H1 (cell line): Measurements from ENCODE around the gene TMEM128. TPM values are rescaled to one million over a fixed set of nuclear protein-coding genes. Genes with fewer than 3 reads are reported as not detected.

ENCODE experiments used
- CTCF ChIA-PET: fragments of 300-600 bp; sonication (Branson Sonifier 250); formaldehyde crosslinking; loops from one replicate; lab custom pipeline; 2021; ENCODE audit not compliant: partially characterized antibody; lab: Charles Lee
- POLR2A ChIA-PET: fragments of 300-600 bp; sonication (Branson Sonifier 250); formaldehyde crosslinking; loops from one replicate; lab custom pipeline; 2021; ENCODE audit warnings: inconsistent platforms; ENCODE audit not compliant: partially characterized antibody; lab: Charles Lee
- DNase-seq, 2 experiments: peaks; one replicate each; pipeline versions ENCODE4 v3.0.0 to v3.0.0-alpha.2; 2010 to 2022; ENCODE audit warnings: low spot score in 2 of 2, low read depth in 1 of 2, mixed read lengths in 1 of 2
- FAIRE-seq: peaks from 2 replicates; lab custom pipeline; 2011; peaks lifted over from hg19 to GRCh38; lab: Jason Lieb, UNC
- H2AFZ ChIP-seq: 2 replicates; pipeline ENCODE4 v1.8.1; 2012; ENCODE audit warnings: low read length, inconsistent platforms
- H2AK5ac ChIP-seq: 2 replicates; pipeline ENCODE4 v1.6.1; 2013; ENCODE audit warnings: low read depth, low read length
- H2BK120ac ChIP-seq: replicated peaks from 2 replicates; pipeline ENCODE3; 2013; ENCODE audit warnings: low read depth, low read length, inconsistent platforms
- H2BK12ac ChIP-seq: 2 replicates; pipeline ENCODE4 v1.6.1; 2013; ENCODE audit warnings: low read depth, low read length
- H2BK15ac ChIP-seq: 2 replicates; pipeline ENCODE4 v1.6.1; 2013; ENCODE audit warnings: low read length
- H2BK20ac ChIP-seq: 2 replicates; pipeline ENCODE4 v1.6.1; 2013; ENCODE audit warnings: low read length
- H2BK5ac ChIP-seq: 2 replicates; pipeline ENCODE4 v1.6.1; 2013; ENCODE audit warnings: low read depth, low read length
- H3K14ac ChIP-seq: 2 replicates; pipeline ENCODE4 v1.6.1; 2013; ENCODE audit warnings: inconsistent platforms; ENCODE audit not compliant: insufficient read length
- H3K18ac ChIP-seq: 2 replicates; pipeline ENCODE4 v1.6.1; 2013; ENCODE audit warnings: low read length; ENCODE audit errors: extremely low read depth
- H3K23ac ChIP-seq: 2 replicates; pipeline ENCODE4 v1.6.1; 2013; ENCODE audit warnings: inconsistent platforms; ENCODE audit not compliant: insufficient read length
- H3K23me2 ChIP-seq: 2 replicates; pipeline ENCODE4 v1.6.1; 2013; ENCODE audit warnings: low read depth, low read length
- H3K27ac ChIP-seq: 2 replicates; pipeline ENCODE4 v1.6.1; 2011; ENCODE audit warnings: low read depth, low read length, inconsistent platforms
- H3K27me3 ChIP-seq, 4 experiments: replicated peaks in 1 of 4; 1 replicate in 1 of 4; 2 replicates in 3 of 4; pipeline versions ENCODE4 v1.6.1 to v1.8.1; 2011 to 2013; ENCODE audit warnings: low read length in 3 of 4, mild to moderate bottlenecking in 3 of 4, inconsistent platforms in 2 of 4, mixed read lengths in 2 of 4, moderate library complexity in 1 of 4; ENCODE audit not compliant: control insufficient read depth in 3 of 4, insufficient read depth in 3 of 4; ENCODE audit errors: extremely low read depth in 1 of 4
- H3K36me3 ChIP-seq, 4 experiments: 2 replicates each; pipeline versions ENCODE4 v1.6.1 to v1.8.1; 2011 to 2013; ENCODE audit warnings: mild to moderate bottlenecking in 4 of 4, low read length in 3 of 4, moderate library complexity in 2 of 4, control low read depth in 1 of 4, inconsistent platforms in 1 of 4; ENCODE audit not compliant: insufficient read depth in 4 of 4, control insufficient read depth in 2 of 4
- H3K4ac ChIP-seq: replicated peaks from 2 replicates; pipeline ENCODE3; 2013; ENCODE audit warnings: low read length, low read depth, mixed read lengths, inconsistent platforms; ENCODE audit not compliant: insufficient read length
- H3K4me1 ChIP-seq, 4 experiments: replicated peaks in 1 of 4; 1 replicate in 1 of 4; 2 replicates in 3 of 4; pipeline versions ENCODE4 v1.6.1 to v1.8.1; 2011 to 2013; ENCODE audit warnings: low read length in 3 of 4, inconsistent platforms in 2 of 4, mixed read lengths in 1 of 4; ENCODE audit not compliant: insufficient read depth in 4 of 4, control insufficient read depth in 3 of 4
- H3K4me2 ChIP-seq, 2 experiments: 2 replicates each; pipeline versions ENCODE4 v1.6.1 to v1.8.1; 2011 to 2013; ENCODE audit warnings: low read depth in 2 of 2, low read length in 2 of 2, control low read depth in 1 of 2, inconsistent platforms in 1 of 2, mild to moderate bottlenecking in 1 of 2; ENCODE audit not compliant: insufficient read depth in 1 of 2
- H3K4me3 ChIP-seq, 4 experiments: fragments of 200-600, 300-600 bp in 1 of 4; sonication (generic), shearing (Covaris generic), sonication (Bioruptor Twin) in 1 of 4; 2 replicates each; pipeline versions ENCODE4 v1.5.1 to v1.8.1; 2011 to 2016; ENCODE audit warnings: low read length in 4 of 4, low read depth in 3 of 4, control low read depth in 2 of 4, inconsistent platforms in 2 of 4, mild to moderate bottlenecking in 2 of 4, mixed read lengths in 1 of 4, moderate library complexity in 1 of 4; ENCODE audit not compliant: insufficient read depth in 2 of 4; ENCODE audit errors: extremely low read depth in 1 of 4
- H3K56ac ChIP-seq: replicated peaks from 2 replicates; pipeline ENCODE3; 2013; ENCODE audit warnings: low read depth, mild to moderate bottlenecking, mixed read lengths, low read length, inconsistent platforms; ENCODE audit not compliant: insufficient read length
- H3K79me1 ChIP-seq: 2 replicates; pipeline ENCODE4 v1.6.1; 2013; ENCODE audit warnings: low read depth, low read length, control low read depth
- H3K79me2 ChIP-seq, 2 experiments: 2 replicates each; pipeline versions ENCODE4 v1.6.1 to v1.8.1; 2012 to 2013; ENCODE audit warnings: low read length in 2 of 2, mild to moderate bottlenecking in 2 of 2, inconsistent platforms in 1 of 2; ENCODE audit not compliant: insufficient read depth in 2 of 2, control insufficient read depth in 1 of 2
- H3K9ac ChIP-seq, 4 experiments: replicated peaks in 1 of 4; 1 replicate in 1 of 4; 2 replicates in 3 of 4; pipeline versions ENCODE4 v1.6.1 to v1.8.1; 2011 to 2013; ENCODE audit warnings: low read depth in 3 of 4, low read length in 3 of 4, control low read depth in 2 of 4, mild to moderate bottlenecking in 2 of 4, moderate library complexity in 2 of 4, inconsistent platforms in 1 of 4; ENCODE audit errors: extremely low read depth in 1 of 4
- H3K9me3 ChIP-seq, 2 experiments: 2 replicates each; pipeline versions ENCODE4 v1.6.1 to v1.8.1; 2012 to 2013; ENCODE audit warnings: mild to moderate bottlenecking in 2 of 2, moderate library complexity in 2 of 2, control low read depth in 1 of 2, inconsistent platforms in 1 of 2, low read depth in 1 of 2, low read length in 1 of 2, mixed read lengths in 1 of 2; ENCODE audit not compliant: insufficient read depth in 2 of 2
- H4K20me1 ChIP-seq, 2 experiments: replicated peaks in 1 of 2; 2 replicates each; pipeline versions ENCODE3 to v1.8.1; 2011 to 2013; ENCODE audit warnings: inconsistent platforms in 2 of 2, low read length in 2 of 2, mild to moderate bottlenecking in 1 of 2; ENCODE audit not compliant: insufficient read depth in 2 of 2, control insufficient read depth in 1 of 2
- H4K5ac ChIP-seq: 2 replicates; pipeline ENCODE4 v1.6.1; 2013; ENCODE audit warnings: low read length, low read depth, mixed read lengths, inconsistent platforms; ENCODE audit not compliant: insufficient read length
- H4K8ac ChIP-seq: 2 replicates; pipeline ENCODE4 v1.8.0; 2013; ENCODE audit warnings: mild to moderate bottlenecking, moderate library complexity, low read length, inconsistent platforms; ENCODE audit not compliant: insufficient read depth; ENCODE audit errors: extremely low read depth
- H4K91ac ChIP-seq: replicated peaks from 2 replicates; pipeline ENCODE3; 2013; ENCODE audit warnings: low read length, mixed read lengths, inconsistent platforms; ENCODE audit not compliant: insufficient read length
- whole genome bisulfite sequencing, 2 experiments: shearing (Covaris generic) in 1 of 2; methylation state at CpG; one replicate each; pipeline versions ENCODE4 v1.1.6 to v1.1.7; 2013 to 2015; ENCODE audit warnings: low lambda C conversion rate in 2 of 2, mixed read lengths in 2 of 2, inconsistent platforms in 1 of 2, low coverage in 1 of 2, missing lambda C conversion rate in 1 of 2; ENCODE audit not compliant: insufficient replicate concordance in 2 of 2, insufficient coverage in 1 of 2, insufficient read length in 1 of 2; ENCODE audit errors: extremely low coverage in 1 of 2, missing lambda C conversion rate in 1 of 2; 5-methylcytosine and 5-hydroxymethylcytosine counted together
- polyA plus RNA-seq, 7 experiments: library from polyadenylated mRNA; depleted of rRNA in 3 of 7; stranded (reverse) in 5 of 7; unstranded in 2 of 7; fragments of >200 nt in 5 of 7; fragments of 200-250 nt in 2 of 7; gene quantifications; 1 replicate in 5 of 7; 2 replicates in 1 of 7; 4 replicates in 1 of 7; pipeline versions ENCODE4 v1.2.1 to v1.2.3, GENCODE V29; 2011 to 2013; ENCODE audit warnings: missing spikeins in 2 of 7, mixed read lengths in 2 of 7
- total RNA-seq: library from RNA; stranded (reverse); fragmentation: NEBNext Ultra II Directional; extraction: Animal tissue kit (Norgen Biotek cat#: 25700); gene quantifications from 2 replicates; pipeline ENCODE4 v1.2.1, GENCODE V29; 2021
- TF ChIP-seq, protein P1 (sequence below): IDR thresholded peaks from 2 replicates; pipeline ENCODE4 v1.6.1; 2012; ENCODE audit warnings: inconsistent platforms

TMEM128 gene
- total and polyA plus RNA-seq, 2 of the 8 experiments (the other 6 are each of a cell fraction or from before 2014, with no cell fraction given), result 17.7 to 33.6 TPM

DNA sequence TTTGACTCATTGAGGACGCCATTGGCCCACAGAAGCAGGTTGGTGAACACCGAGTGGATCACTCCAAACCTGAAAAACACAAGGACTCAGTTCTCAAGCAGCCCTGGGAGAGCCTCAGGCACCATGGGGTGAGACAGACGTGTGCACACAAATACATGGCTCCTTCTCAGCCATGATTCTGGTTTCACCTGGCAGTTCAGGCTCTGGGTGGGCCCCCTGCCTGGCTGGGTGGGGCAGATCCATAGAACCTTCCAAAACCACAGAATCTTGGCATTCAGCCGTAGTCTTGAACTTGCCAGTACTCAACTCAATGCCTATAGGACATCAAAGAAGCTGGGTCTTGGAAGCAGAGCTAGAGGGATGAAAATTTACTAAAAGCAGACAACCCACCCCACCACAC is 45.5 kb downstream of the TMEM128 start:
- no peak overlapping the region for H3K23ac ChIP-seq
- no peaks in the 10 kb centered on the region for H4K20me1 ChIP-seq
- H3K14ac ChIP-seq, result no peak overlapping the region
- no peaks in the 10 kb centered on the region for H3K9me3 ChIP-seq
- H2BK12ac ChIP-seq, result no peak overlapping the region
- peaks cover 0 to 2% (median 0%) of the 10 kb centered on the region in 4 experiments; a peak in 1 of 7 replicates for H3K4me1 ChIP-seq
- no peak overlapping the region for H3K4me3 ChIP-seq
- H3K23me2 ChIP-seq, result no peaks in the 10 kb centered on the region
- DNase-seq, result no peak
- FAIRE-seq, result no peak
- no peaks in the 10 kb centered on the region for H3K79me1 ChIP-seq
- no peak overlapping the region for H3K56ac ChIP-seq
- H3K79me2 ChIP-seq, result no peaks in the 10 kb centered on the region
- no peak overlapping the region for H2BK20ac ChIP-seq
- H2BK5ac ChIP-seq, result no peak overlapping the region
- H4K5ac ChIP-seq, result no peak overlapping the region
- no peak overlapping the region for H2AFZ ChIP-seq
- H3K4ac ChIP-seq, result no peak overlapping the region
- TF ChIP-seq, protein P1, sequence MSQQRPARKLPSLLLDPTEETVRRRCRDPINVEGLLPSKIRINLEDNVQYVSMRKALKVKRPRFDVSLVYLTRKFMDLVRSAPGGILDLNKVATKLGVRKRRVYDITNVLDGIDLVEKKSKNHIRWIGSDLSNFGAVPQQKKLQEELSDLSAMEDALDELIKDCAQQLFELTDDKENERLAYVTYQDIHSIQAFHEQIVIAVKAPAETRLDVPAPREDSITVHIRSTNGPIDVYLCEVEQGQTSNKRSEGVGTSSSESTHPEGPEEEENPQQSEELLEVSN, result no peak
- TF ChIP-seq, all 59 proteins: peak for 0
- Histone ChIP-seq H4K91ac (no peak overlapping the region), H3K9ac (no peak overlapping the region), H2BK120ac (no peak overlapping the region), H2BK15ac (no peak overlapping the region), H3K18ac (no peak overlapping the region), H4K8ac (no peak overlapping the region), H2AK5ac (no peak overlapping the region), H3K4me2 (no peak overlapping the region), H3K36me3 (no peaks in the 10 kb centered on the region), H3K27ac (no peak overlapping the region), H3K27me3 (no peaks in the 10 kb centered on the region; a peak in 3 of 7 replicates)
- WGBS, 2 experiments, result 72% methylated on average over 4 of the region's 4 CpGs; no CpG with 5 or more reads in 1 of the 2 experiments
- ChIA-PET CTCF (interaction anchor here (0.6 kb wide), 1 partner anchor 67 kb away, joined by 3 read pairs; no protein-coding TSS in a partner anchor), POLR2A (no interaction called here)
